K562 (cell line): ENCODE measurements around the gene TSSK6. TPM values are rescaled to one million over a fixed set of nuclear protein-coding genes. Genes with fewer than 3 reads are reported as not detected.

Experiments used
- ATAC-seq: fragments of 200-7000 bp; cut with Tn5 transposase; 3 replicates; pipeline ENCODE4 v1.9.1; 2020; ENCODE audit warnings: moderate library complexity
- BruUV-seq: library from RNA; stranded (reverse); fragments of 400-500 nt; replicated peaks from 2 replicates; lab custom pipeline; 2021; lab: Mats Ljungman, UMichigan
- CTCF ChIA-PET: fragments of 300-600 bp; formaldehyde crosslinking; extraction: SDS; loops from one replicate; lab custom pipeline; 2021; ENCODE audit warnings: low intra/inter-chr PET ratio; lab: Yijun Ruan, JAX
- POLR2A ChIA-PET: fragments of 300-600, 350-650 bp; sonication (Branson Sonifier 250); formaldehyde crosslinking; extraction: SDS; loops from one replicate; lab custom pipeline; 2021; ENCODE audit warnings: antibody characterized with exemption, inconsistent platforms; lab: Yijun Ruan, JAX
- DNase-seq, 4 experiments: peaks; one replicate each; pipeline versions ENCODE4 v3.0.0 to v3.0.0-alpha.2; 2011 to 2018; ENCODE audit warnings: low spot score in 3 of 4, mixed read lengths in 3 of 4; ENCODE audit errors: extremely low read depth in 1 of 4
- FAIRE-seq: peaks from 2 replicates; lab custom pipeline; 2011; peaks lifted over from hg19 to GRCh38; lab: Jason Lieb, UNC
- H2AFZ ChIP-seq: 2 replicates; pipeline ENCODE4 v1.6.0; 2011; ENCODE audit warnings: low read depth, low read length, control low read depth, inconsistent platforms
- H3K27ac ChIP-seq: fragments of 200-600 bp; 3 replicates; pipeline ENCODE4 v1.8.0; 2011; ENCODE audit warnings: low read depth, mild to moderate bottlenecking, control low read depth, inconsistent platforms, low read length, moderate library complexity, mixed read lengths; ENCODE audit errors: extremely low read depth
- H3K27me3 ChIP-seq, 2 experiments: fragments of 300-600 bp in 1 of 2; 2 replicates in 1 of 2; 3 replicates in 1 of 2; pipeline versions ENCODE4 v1.6.0 to v1.8.0; 2011; ENCODE audit warnings: inconsistent platforms in 2 of 2, low read length in 2 of 2, mild to moderate bottlenecking in 1 of 2, mixed read lengths in 1 of 2, moderate library complexity in 1 of 2; ENCODE audit not compliant: control insufficient read depth in 2 of 2, insufficient read depth in 2 of 2
- H3K36me3 ChIP-seq: fragments of 300-600 bp; 3 replicates; pipeline ENCODE4 v1.8.0; 2011; ENCODE audit warnings: mild to moderate bottlenecking, low read length, inconsistent platforms; ENCODE audit not compliant: control insufficient read depth, insufficient read depth
- H3K4me1 ChIP-seq, 2 experiments: fragments of 200-600 bp in 1 of 2; replicated peaks in 1 of 2; 2 replicates in 1 of 2; 3 replicates in 1 of 2; pipeline versions ENCODE4 v1.5.1 to v1.8.0; 2011; ENCODE audit warnings: inconsistent platforms in 2 of 2, low read length in 2 of 2, mild to moderate bottlenecking in 1 of 2, mixed read lengths in 1 of 2, moderate library complexity in 1 of 2; ENCODE audit not compliant: control insufficient read depth in 2 of 2, insufficient read depth in 2 of 2
- H3K4me2 ChIP-seq: 2 replicates; pipeline ENCODE4 v1.6.1; 2011; ENCODE audit warnings: low read length, control low read depth, inconsistent platforms, mixed read lengths; ENCODE audit not compliant: insufficient read depth
- H3K4me3 ChIP-seq: fragments of 200-600 bp; sonication (generic), shearing (Covaris generic); 2 replicates; pipeline ENCODE4 v1.5.1; 2016; ENCODE audit warnings: control low read depth, inconsistent platforms
- H3K79me2 ChIP-seq: fragments of 200-600 bp; 3 replicates; pipeline ENCODE4 v1.8.0; 2011; ENCODE audit warnings: low read length, inconsistent platforms; ENCODE audit not compliant: control insufficient read depth, insufficient read depth
- H3K9ac ChIP-seq, 2 experiments: 2 replicates each; pipeline versions ENCODE4 v1.6.0 to v1.6.1; 2011; ENCODE audit warnings: low read depth in 2 of 2, low read length in 2 of 2, control low read depth in 1 of 2, inconsistent platforms in 1 of 2, mild to moderate bottlenecking in 1 of 2, mixed read lengths in 1 of 2; ENCODE audit not compliant: insufficient read depth in 1 of 2
- H3K9me1 ChIP-seq: one replicate; pipeline ENCODE4 v1.6.0; 2011; ENCODE audit warnings: inconsistent platforms, mild to moderate bottlenecking, low read length, moderate library complexity; ENCODE audit not compliant: control insufficient read depth, insufficient read depth
- H3K9me3 ChIP-seq: replicated peaks from 2 replicates; pipeline ENCODE4 v1.5.1; 2011; ENCODE audit warnings: low read depth, low read length, inconsistent platforms; ENCODE audit not compliant: control insufficient read depth, insufficient read depth
- H4K20me1 ChIP-seq: replicated peaks from 2 replicates; pipeline ENCODE4 v1.6.1; 2011; ENCODE audit warnings: low read length, inconsistent platforms, mixed read lengths; ENCODE audit not compliant: control insufficient read depth, insufficient read depth
- CREM ChIP-seq: IDR thresholded peaks from 2 replicates; pipeline ENCODE4 v1.6.1; 2014; ENCODE audit warnings: antibody characterized with exemption, low read depth
- GTF2A2 ChIP-seq: IDR thresholded peaks from 2 replicates; pipeline ENCODE4 v1.6.1; 2016; ENCODE audit warnings: mild to moderate bottlenecking, missing genetic modification characterization, missing compliant biosample characterization
- MIER1 ChIP-seq: fragments of 450-650 bp; IDR thresholded peaks from 2 replicates; pipeline ENCODE4 v1.6.1; 2016; ENCODE audit warnings: antibody characterized with exemption, mild to moderate bottlenecking, low read depth
- PTBP1 ChIP-seq: fragments of 200-400 bp; formaldehyde crosslinking; IDR thresholded peaks from 2 replicates; pipeline ENCODE4 v1.6.1; 2017; ENCODE audit warnings: low read depth, low read length
- RAD21 ChIP-seq, 2 experiments: fragments of 250-450 bp in 1 of 2; fragments of 450-650 bp in 1 of 2; sonication (Bioruptor Pico) in 1 of 2; formaldehyde crosslinking in 1 of 2; IDR thresholded peaks in 1 of 2; conservative IDR thresholded peaks in 1 of 2; 2 replicates each; pipeline versions ENCODE4 v1.4.0 to v1.8.0; 2020 to 2022; ENCODE audit warnings: mild to moderate bottlenecking in 2 of 2, moderate library complexity in 1 of 2
- SMARCA5 ChIP-seq: fragments of 450-650 bp; IDR thresholded peaks from 2 replicates; pipeline ENCODE4 v1.6.1; 2016
- XRCC5 ChIP-seq: fragments of 200-400 bp; formaldehyde crosslinking; IDR thresholded peaks from 2 replicates; pipeline ENCODE4 v1.6.1; 2017; ENCODE audit warnings: low read depth, mild to moderate bottlenecking, low read length
- WGBS: fragments of 100-300 bp; shearing (Covaris generic); methylation state at CpG from one replicate; pipeline ENCODE4 v1.1.6; 2016; ENCODE audit warnings: low coverage, mixed read lengths; ENCODE audit not compliant: insufficient coverage; ENCODE audit errors: missing lambda C conversion rate; 5-methylcytosine and 5-hydroxymethylcytosine counted together
- in situ Hi-C: fragments of 300-500 bp; cut with MboI; formaldehyde crosslinking; loops from 4 replicates; pipeline ENCODE4 v1.15.0; 2018; ENCODE audit warnings: inconsistent platforms, mixed read lengths
- intact Hi-C: fragments of 100-400 bp; cut with micrococcal nuclease; formaldehyde crosslinking; loops from 2 replicates; pipeline ENCODE4 v1.14.2; 2022
- polyA plus RNA-seq, 8 experiments: library from polyadenylated mRNA; depleted of rRNA in 4 of 8; stranded (reverse) in 5 of 8; unstranded in 3 of 8; fragments of >200 nt; fragmentation: Nextera tagmentation in 2 of 8; fragmentation: Illumina TruSeq in 1 of 8; extraction: Ambion mirVana in 2 of 8; extraction: Trizol in 1 of 8; gene quantifications; 2 replicates each; pipeline versions ENCODE4 v1.2.1 to v1.2.3, GENCODE V29; 2011 to 2014; ENCODE audit warnings: inconsistent platforms in 1 of 8, missing spikeins in 1 of 8
- total RNA-seq, 7 experiments: library from RNA; depleted of rRNA in 6 of 7; stranded (reverse); fragments of >200 nt in 6 of 7; fragmentation: Illumina TruSeq in 2 of 7; extraction: Trizol in 2 of 7; gene quantifications; 2 replicates each; pipeline versions ENCODE4 v1.2.1 to v1.2.3, GENCODE V29; 2011 to 2021; ENCODE audit warnings: low replicate concordance in 1 of 7
- TF ChIP-seq, protein P1 (sequence below), 3 experiments: IDR thresholded peaks in 2 of 3; conservative IDR thresholded peaks in 1 of 3; 2 replicates each; pipeline ENCODE4 v1.5.1; 2011 to 2012; ENCODE audit warnings: low read length in 3 of 3, mild to moderate bottlenecking in 3 of 3, control low read depth in 2 of 3, improper control_type of control experiment in 1 of 3, inconsistent platforms in 1 of 3, low read depth in 1 of 3, mixed read lengths in 1 of 3, moderate library complexity in 1 of 3; ENCODE audit not compliant: insufficient read depth in 2 of 3
- TF ChIP-seq, protein P2 (sequence below), 2 experiments: fragments of 450-650 bp; formaldehyde crosslinking in 1 of 2; IDR thresholded peaks; 2 replicates each; pipeline versions ENCODE4 v1.4.0 to v1.6.1; 2014 to 2020; ENCODE audit warnings: mild to moderate bottlenecking in 2 of 2, borderline replicate concordance in 1 of 2, low read depth in 1 of 2

The TSSK6 gene
- total and polyA plus RNA-seq, 9 of the 15 experiments (the other 6 are each of a cell fraction or from before 2014, with no cell fraction given): 0.21 to 2.6 (median 1.5) TPM; not detected in 3

DNA sequence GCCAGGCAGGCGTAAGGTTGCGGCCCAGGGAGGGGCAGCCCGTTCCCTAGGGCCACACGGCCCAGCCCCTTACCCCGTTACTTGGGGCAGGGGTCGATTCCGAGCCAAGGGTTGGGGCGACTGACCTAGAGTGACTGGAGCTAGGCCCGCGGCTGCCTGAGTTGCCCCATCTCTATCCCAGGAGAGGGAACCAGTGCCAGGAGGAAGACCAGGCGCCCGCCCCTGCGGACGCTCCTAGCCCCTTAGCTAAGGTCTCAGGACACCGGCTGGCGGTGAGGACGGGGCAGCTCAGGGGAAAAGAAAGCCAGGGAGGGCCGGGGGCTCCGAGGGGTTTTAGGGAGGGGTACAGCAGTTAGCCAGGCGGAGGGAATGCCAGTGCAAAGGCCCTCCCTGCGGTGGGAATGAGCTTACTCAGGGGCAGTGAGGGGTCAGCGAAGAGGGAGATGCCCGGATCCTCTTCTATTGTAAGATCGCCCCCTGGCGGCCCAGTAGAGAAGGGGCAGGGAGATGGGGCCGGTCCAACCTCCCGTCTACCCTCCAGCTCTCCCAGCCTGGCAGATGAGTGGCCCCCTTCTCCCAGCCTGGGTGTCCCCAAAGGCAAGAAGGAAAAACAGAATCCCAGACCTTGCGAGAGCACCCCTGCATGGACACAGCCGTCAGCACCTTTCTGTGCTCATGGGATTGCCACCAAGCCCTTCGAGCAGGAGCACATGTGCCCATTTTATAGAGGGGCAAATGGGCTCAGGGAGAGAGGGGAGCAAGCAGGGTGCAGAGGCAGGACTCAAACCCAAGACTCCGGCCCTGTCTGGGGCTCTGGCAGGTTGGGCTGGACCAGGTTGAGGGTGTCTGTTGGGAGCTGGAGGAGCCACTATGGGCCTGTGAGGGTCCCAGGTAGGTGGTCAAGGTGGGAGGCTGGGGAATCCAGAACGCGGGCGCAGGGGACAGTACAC is 39.0 kb upstream of the TSSK6 start:
- Histone ChIP-seq H4K20me1 (0 out of 2 replicates have a peak, but pooled peaks cover 5% of the 10 kb centered on the region), H2AFZ (0 out of 2 replicates have a peak overlapping the region, but pooled peaks have one; percentile 47), H3K4me2 (no peak overlapping the region), H3K4me1 (peaks cover 0 to 27% of the 10 kb centered on the region in 2 experiments; a peak in 2 of 5 replicates), H3K27ac (no peak overlapping the region), H3K9me3 (no peaks in the 10 kb centered on the region), H3K79me2 (no peaks in the 10 kb centered on the region), H3K9me1 (no peaks in the 10 kb centered on the region), H3K4me3 (no peak overlapping the region), H3K27me3 (peaks cover 2 to 36% of the 10 kb centered on the region in 2 experiments; a peak in 4 of 5 replicates), H3K36me3 (no peaks in the 10 kb centered on the region), H3K9ac (no peak overlapping the region)
- DNase-seq (peak; percentile 78 to 88 (median 85)), ATAC-seq (peak; percentile 88), FAIRE-seq (peak; percentile 74)
- WGBS: 14% methylated on average over 22 of the region's 34 CpGs
- intact Hi-C loops (loop anchor here (1.0 to 5.0 kb wide), 2 partner anchors 22 to 88 kb away; partner anchors contain the start of gene GMIP), in situ Hi-C loops (loop anchor here (10.0 kb wide), 1 partner anchor 400 kb away; no protein-coding TSS in a partner anchor)
- POLR2A ChIA-PET: interaction anchor here (0.6 to 0.7 kb wide), 2 partner anchors 22 to 48 kb away, joined by 3 read pairs; no protein-coding TSS in a partner anchor
- BruUV-seq: no TSS peak
- CTCF ChIA-PET: interaction anchor here (1.3 kb wide), 1 partner anchor 22 kb away, joined by 9 read pairs; no protein-coding TSS in a partner anchor
- TF ChIP-seq MIER1 (peak; percentile 4; the same call in 1 of the 2 replicates), SMARCA5 (no peak), GTF2A2 (tag) (no peak), XRCC5 (0 out of 2 replicates have a peak, but pooled peaks have one; percentile 28), PTBP1 (0 out of 2 replicates have a peak, but pooled peaks have one; percentile 7), RAD21 (CRISPR knock-in tag; conservative IDR thresholded peaks at IDR 0.05 in 1 of 2, IDR thresholded peaks at IDR 0.05 in 1 of 2) (peak; percentile 15 to 70; a peak in 2 of 4 replicates), CREM (no peak)
- TF ChIP-seq, protein P1, sequence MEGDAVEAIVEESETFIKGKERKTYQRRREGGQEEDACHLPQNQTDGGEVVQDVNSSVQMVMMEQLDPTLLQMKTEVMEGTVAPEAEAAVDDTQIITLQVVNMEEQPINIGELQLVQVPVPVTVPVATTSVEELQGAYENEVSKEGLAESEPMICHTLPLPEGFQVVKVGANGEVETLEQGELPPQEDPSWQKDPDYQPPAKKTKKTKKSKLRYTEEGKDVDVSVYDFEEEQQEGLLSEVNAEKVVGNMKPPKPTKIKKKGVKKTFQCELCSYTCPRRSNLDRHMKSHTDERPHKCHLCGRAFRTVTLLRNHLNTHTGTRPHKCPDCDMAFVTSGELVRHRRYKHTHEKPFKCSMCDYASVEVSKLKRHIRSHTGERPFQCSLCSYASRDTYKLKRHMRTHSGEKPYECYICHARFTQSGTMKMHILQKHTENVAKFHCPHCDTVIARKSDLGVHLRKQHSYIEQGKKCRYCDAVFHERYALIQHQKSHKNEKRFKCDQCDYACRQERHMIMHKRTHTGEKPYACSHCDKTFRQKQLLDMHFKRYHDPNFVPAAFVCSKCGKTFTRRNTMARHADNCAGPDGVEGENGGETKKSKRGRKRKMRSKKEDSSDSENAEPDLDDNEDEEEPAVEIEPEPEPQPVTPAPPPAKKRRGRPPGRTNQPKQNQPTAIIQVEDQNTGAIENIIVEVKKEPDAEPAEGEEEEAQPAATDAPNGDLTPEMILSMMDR (IDR thresholded peaks at IDR 0.05 in 2 of 3, conservative IDR thresholded peaks at IDR 0.05 in 1 of 3; ENCODE audit: insufficient read depth in 2 of 3, low read depth in 1 of 3, low read length in 3 of 3): peak; percentile 76 to 87 (median 80)
- TF ChIP-seq, protein P2, sequence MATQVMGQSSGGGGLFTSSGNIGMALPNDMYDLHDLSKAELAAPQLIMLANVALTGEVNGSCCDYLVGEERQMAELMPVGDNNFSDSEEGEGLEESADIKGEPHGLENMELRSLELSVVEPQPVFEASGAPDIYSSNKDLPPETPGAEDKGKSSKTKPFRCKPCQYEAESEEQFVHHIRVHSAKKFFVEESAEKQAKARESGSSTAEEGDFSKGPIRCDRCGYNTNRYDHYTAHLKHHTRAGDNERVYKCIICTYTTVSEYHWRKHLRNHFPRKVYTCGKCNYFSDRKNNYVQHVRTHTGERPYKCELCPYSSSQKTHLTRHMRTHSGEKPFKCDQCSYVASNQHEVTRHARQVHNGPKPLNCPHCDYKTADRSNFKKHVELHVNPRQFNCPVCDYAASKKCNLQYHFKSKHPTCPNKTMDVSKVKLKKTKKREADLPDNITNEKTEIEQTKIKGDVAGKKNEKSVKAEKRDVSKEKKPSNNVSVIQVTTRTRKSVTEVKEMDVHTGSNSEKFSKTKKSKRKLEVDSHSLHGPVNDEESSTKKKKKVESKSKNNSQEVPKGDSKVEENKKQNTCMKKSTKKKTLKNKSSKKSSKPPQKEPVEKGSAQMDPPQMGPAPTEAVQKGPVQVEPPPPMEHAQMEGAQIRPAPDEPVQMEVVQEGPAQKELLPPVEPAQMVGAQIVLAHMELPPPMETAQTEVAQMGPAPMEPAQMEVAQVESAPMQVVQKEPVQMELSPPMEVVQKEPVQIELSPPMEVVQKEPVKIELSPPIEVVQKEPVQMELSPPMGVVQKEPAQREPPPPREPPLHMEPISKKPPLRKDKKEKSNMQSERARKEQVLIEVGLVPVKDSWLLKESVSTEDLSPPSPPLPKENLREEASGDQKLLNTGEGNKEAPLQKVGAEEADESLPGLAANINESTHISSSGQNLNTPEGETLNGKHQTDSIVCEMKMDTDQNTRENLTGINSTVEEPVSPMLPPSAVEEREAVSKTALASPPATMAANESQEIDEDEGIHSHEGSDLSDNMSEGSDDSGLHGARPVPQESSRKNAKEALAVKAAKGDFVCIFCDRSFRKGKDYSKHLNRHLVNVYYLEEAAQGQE (IDR thresholded peaks at IDR 0.05; ENCODE audit: borderline replicate concordance): peak; percentile 46; the same call in 1 of the 2 replicates
- TF ChIP-seq, protein P2 (CRISPR knock-in tag; IDR thresholded peaks at IDR 0.05; ENCODE audit: low read depth): no peak
